SU-DHL-6 (cell line): ENCODE measurements around the gene DAAM1.

Experiments used
- CTCF ChIP-seq: fragments of 200-600 bp; sonication (generic); IDR thresholded peaks from one replicate; pipeline ENCODE4 v1.5.1; 2017; ENCODE audit warnings: antibody characterized with exemption, mild to moderate bottlenecking, low read length, moderate library complexity; ENCODE audit not compliant: insufficient read depth, poor library complexity, severe bottlenecking
- EZH2phosphoT487 ChIP-seq: fragments of 200-600 bp; sonication (generic), shearing (Covaris generic); conservative IDR thresholded peaks from 2 replicates; pipeline ENCODE4 v1.6.1; 2018; ENCODE audit warnings: mild to moderate bottlenecking, antibody characterized with exemption, low read length, moderate library complexity, mixed read lengths

- TF ChIP-seq CTCF: no peak
- TF ChIP-seq EZH2phosphoT487: no peak
Measured at GRCh38 chr14:59309291-59309900, 120.9 kb downstream of the DAAM1 start.
